ENCODE data around the gene ZNF823. TPM values are rescaled to one million over a fixed set of nuclear protein-coding genes. Genes with fewer than 3 reads are reported as not detected.
A peak's percentile ranks its signal among the peaks of the same experiment; 100 is the strongest.

ZNF823 gene
- total RNA-seq, 3 donors from 2014 or later, result 1.3 to 2.9 (median 1.3) TPM

DNA sequence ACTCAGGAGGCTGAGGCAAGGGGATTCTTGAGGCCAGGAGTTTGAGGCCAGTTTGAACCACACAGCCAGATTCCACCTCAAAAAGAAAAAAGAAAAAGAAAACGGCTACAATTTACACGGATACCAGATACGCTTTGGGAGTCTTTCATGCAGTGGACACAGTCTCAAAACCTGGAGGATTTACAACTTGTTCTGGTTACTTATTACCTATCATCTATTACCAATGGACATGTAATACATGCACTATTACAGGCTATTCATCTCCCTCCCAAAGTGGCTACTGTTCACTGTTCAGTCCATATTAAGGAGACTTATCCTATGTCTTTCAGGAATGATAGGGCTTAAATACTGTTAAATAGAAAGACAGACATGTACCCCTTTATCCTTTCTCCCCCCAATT, 33.3 kb downstream of the ZNF823 start:
- Mint-ChIP-seq H3K4me1 (ENCODE audit: low read depth) (no peaks in the 10 kb centered on the region), H3K27me3 (ENCODE audit: low read depth) (peaks cover 8% of the 10 kb centered on the region), H3K36me3 (ENCODE audit: insufficient read depth) (no peaks in the 10 kb centered on the region), H3K4me3 (no peak overlapping the region), H3K9me3 (no peaks in the 10 kb centered on the region)
- no peak for DNase-seq
- no peak for ATAC-seq

DNA sequence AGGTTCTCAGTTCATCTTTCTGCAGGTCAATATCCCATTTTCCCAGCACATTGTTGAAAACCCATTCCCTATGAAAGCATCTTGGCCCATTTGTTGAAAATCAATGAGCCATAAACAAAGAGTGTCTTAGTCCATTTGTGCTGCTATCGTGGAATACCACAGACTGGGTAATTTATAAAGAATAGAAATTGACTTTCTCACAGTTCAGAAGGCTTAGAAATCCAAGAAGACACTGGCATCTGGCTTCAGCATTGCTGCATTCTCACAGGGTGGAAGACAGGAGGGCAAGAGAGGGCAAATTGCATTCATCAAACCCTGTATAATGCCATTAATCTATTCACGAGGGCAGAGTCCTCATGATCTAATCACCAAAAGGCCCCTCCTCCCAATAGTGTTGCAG, 34.1 kb downstream of the ZNF823 start:
- ATAC-seq (no peak), DNase-seq (no peak)
- Mint-ChIP-seq H3K9me3 (no peaks in the 10 kb centered on the region), H3K4me1 (ENCODE audit: low read depth) (peaks cover 1% of the 10 kb centered on the region), H3K36me3 (ENCODE audit: insufficient read depth) (no peaks in the 10 kb centered on the region), H3K4me3 (no peak overlapping the region), H3K27me3 (ENCODE audit: low read depth) (peaks cover 7% of the 10 kb centered on the region)

DNA sequence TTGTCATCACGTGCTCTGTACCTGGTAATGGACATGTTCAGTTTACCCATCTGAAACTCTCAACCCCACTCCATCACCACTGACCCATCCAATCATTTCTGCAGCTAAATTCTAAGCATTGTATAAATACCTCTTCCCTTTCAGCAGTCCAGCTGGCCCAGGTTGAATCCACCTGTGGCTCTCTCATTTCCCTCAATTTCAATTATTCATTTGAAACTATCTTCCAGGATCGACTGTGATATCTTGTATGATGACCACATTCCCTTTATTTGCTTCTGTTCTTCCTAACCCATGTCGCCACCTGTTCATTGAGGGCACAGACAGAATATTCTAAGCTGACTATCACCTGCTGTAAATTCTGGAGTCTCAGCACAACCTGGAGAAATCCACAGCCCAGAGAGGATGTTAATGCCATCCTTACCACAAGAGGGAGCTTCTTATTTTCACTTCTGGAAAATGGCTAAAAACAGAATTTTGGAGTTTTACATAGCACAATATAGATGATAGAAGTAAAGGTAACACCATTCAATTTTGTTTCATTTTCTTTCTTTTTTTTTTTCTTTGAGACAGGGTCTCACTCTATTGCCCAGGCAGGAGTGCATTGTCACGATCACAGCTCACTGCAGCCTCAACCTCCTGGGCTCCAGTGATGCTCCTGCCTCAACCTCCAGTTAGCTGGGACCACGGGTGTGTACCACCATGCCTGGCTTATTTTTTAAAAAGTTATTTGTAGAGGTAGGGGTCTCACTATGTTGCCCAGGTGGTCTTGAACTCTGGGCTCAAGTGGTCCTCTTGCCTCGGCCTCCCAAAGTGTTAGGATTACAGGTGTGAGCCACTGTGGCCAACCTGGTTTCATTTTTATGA, 38.6 kb downstream of the ZNF823 start:
- ATAC-seq (no peak), DNase-seq (no peak)
- H3K27me3 Mint-ChIP-seq (ENCODE audit: low read depth), result peaks cover 17% of the 10 kb centered on the region
- no peaks in the 10 kb centered on the region for H3K36me3 Mint-ChIP-seq (ENCODE audit: insufficient read depth)
- H3K4me3 Mint-ChIP-seq, result no peak overlapping the region
- H3K4me1 Mint-ChIP-seq (ENCODE audit: low read depth), result peaks cover 1% of the 10 kb centered on the region
- no peaks in the 10 kb centered on the region for H3K9me3 Mint-ChIP-seq

DNA sequence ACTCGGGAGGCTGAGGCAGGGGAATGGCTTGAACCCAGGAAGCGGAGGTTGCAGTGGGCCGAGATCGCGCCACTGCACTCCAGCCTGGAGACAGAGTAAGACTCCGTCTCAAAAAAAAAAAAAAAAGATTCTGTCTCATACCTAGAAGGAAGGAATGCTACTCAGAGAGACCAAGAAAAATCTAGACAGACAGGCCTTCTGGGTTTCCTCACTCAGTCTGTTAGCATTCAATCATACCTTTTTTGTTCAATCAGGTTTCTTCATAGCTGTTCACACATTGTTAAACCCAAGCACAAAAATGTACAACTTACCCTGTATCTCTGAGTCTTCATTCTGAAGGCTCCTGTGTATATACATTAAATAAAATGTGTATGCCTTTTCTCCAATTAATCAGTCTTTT, 40.5 kb downstream of the ZNF823 start:
- Mint-ChIP-seq H3K27me3 (ENCODE audit: low read depth) (peaks cover 31% of the 10 kb centered on the region), H3K4me3 (no peak overlapping the region), H3K4me1 (ENCODE audit: low read depth) (peaks cover 14% of the 10 kb centered on the region), H3K36me3 (ENCODE audit: insufficient read depth) (no peaks in the 10 kb centered on the region), H3K9me3 (no peaks in the 10 kb centered on the region)
- ATAC-seq (no peak), DNase-seq (no peak)

DNA sequence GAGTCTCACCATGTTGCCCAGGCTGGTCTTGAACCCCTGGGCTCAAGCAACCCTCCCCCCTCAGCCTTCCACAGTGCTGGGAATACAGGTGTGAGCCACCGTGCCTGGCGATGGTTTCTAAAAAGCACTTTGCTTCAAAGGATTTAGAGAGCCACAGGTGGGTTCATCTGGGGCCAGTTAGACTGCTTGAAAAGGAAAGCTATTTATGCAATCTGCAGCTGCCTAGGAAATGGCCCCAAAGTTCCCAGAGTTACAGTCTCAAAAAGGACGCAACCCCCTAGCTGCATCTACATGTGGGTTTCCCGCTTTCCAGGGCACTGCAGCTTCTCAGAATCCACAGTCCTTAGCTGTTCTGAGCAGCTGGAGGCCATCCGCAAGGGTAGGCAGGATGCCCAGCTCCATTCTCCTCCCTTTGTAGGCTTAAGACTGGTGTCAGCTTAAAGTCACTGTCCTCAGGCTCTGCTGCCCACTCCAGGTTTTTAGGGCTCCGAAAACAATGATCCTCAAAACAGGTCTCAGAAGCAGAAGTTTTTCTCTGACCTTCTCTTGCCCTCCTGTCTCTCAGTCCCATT, 41.4 kb downstream of the ZNF823 start:
- no peak for ATAC-seq
- Mint-ChIP-seq H3K9me3 (no peaks in the 10 kb centered on the region), H3K36me3 (ENCODE audit: insufficient read depth) (no peaks in the 10 kb centered on the region)

GRCh38 chr19:11694533-11695439, 44.0 kb downstream of the ZNF823 start:
- Mint-ChIP-seq H3K9me3 (no peaks in the 10 kb centered on the region), H3K36me3 (ENCODE audit: insufficient read depth) (no peaks in the 10 kb centered on the region), H3K27me3 (ENCODE audit: low read depth) (peaks cover 51% of the 10 kb centered on the region), H3K4me1 (ENCODE audit: low read depth) (peaks cover 14% of the 10 kb centered on the region), H3K4me3 (peak overlapping the region; percentile 88)
- peak; percentile 97 to 99 for ATAC-seq
- DNase-seq, result peak; percentile 67

More for the DNA sequence above, 41.4 kb downstream of the ZNF823 start:
- no peak for DNase-seq
- Mint-ChIP-seq H3K4me3 (no peak overlapping the region), H3K4me1 (ENCODE audit: low read depth) (peaks cover 15% of the 10 kb centered on the region), H3K27me3 (ENCODE audit: low read depth) (peaks cover 37% of the 10 kb centered on the region)

GRCh38 chr19:11693505-11694499, 44.9 kb downstream of the ZNF823 start:
- ATAC-seq, result no peak
- peaks cover 14% of the 10 kb centered on the region for H3K4me1 Mint-ChIP-seq (ENCODE audit: low read depth)
- H3K9me3 Mint-ChIP-seq, result no peaks in the 10 kb centered on the region
- DNase-seq, result no peak
- peaks cover 54% of the 10 kb centered on the region for H3K27me3 Mint-ChIP-seq (ENCODE audit: low read depth)
- no peaks in the 10 kb centered on the region for H3K36me3 Mint-ChIP-seq (ENCODE audit: insufficient read depth)
- H3K4me3 Mint-ChIP-seq, result peak overlapping the region; percentile 53

- no peak overlapping the region for H3K4me3 Mint-ChIP-seq
- ATAC-seq (no peak), DNase-seq (no peak)
- H3K9me3 Mint-ChIP-seq, result no peaks in the 10 kb centered on the region
- H3K36me3 Mint-ChIP-seq (ENCODE audit: insufficient read depth), result no peaks in the 10 kb centered on the region
- H3K27me3 Mint-ChIP-seq (ENCODE audit: low read depth), result peaks cover 58% of the 10 kb centered on the region
- peaks cover 14% of the 10 kb centered on the region for H3K4me1 Mint-ChIP-seq (ENCODE audit: low read depth)
These were observed 46.5 kb downstream of the ZNF823 start for GRCh38 chr19:11692127-11692790.

DNA sequence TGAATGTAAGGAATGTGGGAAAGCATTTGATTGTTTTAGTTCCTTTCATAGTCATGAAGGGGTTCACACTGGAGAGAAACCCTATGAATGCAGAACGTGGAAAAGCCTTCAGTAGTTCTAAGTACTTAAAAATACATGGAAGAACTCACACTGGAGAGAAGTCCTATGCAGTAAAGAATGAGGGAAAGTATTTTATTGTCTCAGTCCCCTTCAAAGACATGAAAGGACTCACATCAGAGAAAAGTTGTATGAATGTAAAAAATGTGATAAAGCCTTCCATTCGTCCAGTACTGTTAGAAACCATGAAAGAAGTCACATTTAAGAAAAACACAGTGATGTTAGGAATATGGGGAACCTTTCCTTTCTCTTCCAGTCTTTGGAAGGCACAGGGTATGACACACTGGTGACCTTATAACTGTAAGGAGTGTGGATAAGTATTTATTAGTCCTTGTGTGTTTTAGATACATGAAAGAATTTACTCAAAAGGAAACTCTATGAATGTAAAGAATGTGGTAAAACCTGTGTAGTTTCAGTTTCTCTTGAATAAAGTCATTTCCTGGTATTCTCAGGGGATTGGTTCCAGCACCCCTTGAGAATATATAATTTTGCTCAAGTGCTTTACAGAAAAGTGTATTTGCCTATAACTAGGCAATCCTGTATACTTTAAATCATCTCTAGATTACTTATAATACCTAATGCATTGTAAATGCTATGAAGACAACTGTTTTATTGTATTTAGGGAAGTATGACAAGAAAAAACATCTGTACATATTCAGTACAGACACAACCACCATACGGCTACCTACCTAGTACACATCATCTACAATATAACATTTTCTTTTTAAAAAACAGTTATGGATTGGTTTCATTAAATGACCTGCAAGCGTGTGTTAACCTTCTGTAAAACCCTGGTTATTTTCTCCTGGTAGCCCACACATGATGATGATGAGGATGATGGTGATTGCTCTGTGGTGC, 52.8 kb downstream of the ZNF823 start:
- ATAC-seq, result peak in 1 of 2 donors; percentile 32
- H3K4me3 Mint-ChIP-seq, result no peak overlapping the region
- no peaks in the 10 kb centered on the region for H3K36me3 Mint-ChIP-seq (ENCODE audit: insufficient read depth)
- no peak for DNase-seq
- H3K4me1 Mint-ChIP-seq (ENCODE audit: low read depth), result no peaks in the 10 kb centered on the region
- peaks cover 11% of the 10 kb centered on the region for H3K27me3 Mint-ChIP-seq (ENCODE audit: low read depth)
- H3K9me3 Mint-ChIP-seq, result peaks cover 32% of the 10 kb centered on the region

GRCh38 chr19:11684987-11685675, 53.6 kb downstream of the ZNF823 start:
- ATAC-seq, result no peak
- peaks cover 35% of the 10 kb centered on the region for H3K9me3 Mint-ChIP-seq
- no peaks in the 10 kb centered on the region for H3K36me3 Mint-ChIP-seq (ENCODE audit: insufficient read depth)
- H3K4me3 Mint-ChIP-seq, result no peak overlapping the region
- peaks cover 9% of the 10 kb centered on the region for H3K27me3 Mint-ChIP-seq (ENCODE audit: low read depth)
- H3K4me1 Mint-ChIP-seq (ENCODE audit: low read depth), result no peaks in the 10 kb centered on the region
- no peak for DNase-seq

DNA sequence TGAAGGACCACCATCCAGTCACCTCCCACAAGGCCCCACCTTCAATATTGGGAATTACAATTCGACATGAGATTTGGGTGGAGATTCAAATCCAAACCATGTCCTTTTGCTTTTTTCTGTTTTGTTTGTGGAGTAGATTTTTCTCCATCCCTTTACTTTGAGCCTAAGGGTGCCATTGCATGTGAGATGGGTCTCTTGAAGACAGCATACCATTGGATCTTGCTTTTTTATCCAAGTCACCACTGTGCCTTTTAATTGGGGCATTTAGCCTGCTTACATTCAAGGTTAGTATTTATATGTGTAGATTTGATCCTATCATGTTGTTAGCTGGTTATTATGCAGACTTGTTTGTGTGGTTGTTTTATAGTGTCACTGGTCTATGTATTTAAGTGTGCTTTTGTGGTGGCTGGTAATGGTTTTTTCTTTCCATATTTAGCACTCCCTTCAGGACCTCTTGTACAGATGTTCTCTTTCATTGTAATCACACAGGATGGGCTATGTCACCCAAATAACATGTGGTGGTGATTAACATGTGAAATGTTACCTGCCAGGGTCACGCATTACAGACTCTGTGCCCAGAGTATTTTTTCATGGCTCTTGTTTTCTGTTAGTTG, 58.0 kb downstream of the ZNF823 start:
- H3K27me3 Mint-ChIP-seq (ENCODE audit: low read depth), result peaks cover 10% of the 10 kb centered on the region
- H3K4me1 Mint-ChIP-seq (ENCODE audit: low read depth), result no peaks in the 10 kb centered on the region
- ATAC-seq (no peak), DNase-seq (no peak)
- H3K4me3 Mint-ChIP-seq, result no peak overlapping the region
- H3K36me3 Mint-ChIP-seq (ENCODE audit: insufficient read depth), result no peaks in the 10 kb centered on the region
- H3K9me3 Mint-ChIP-seq, result peaks cover 29% of the 10 kb centered on the region
